ENCODE measurements around the gene CROCC2. TPM values are rescaled to one million over a fixed set of nuclear protein-coding genes. Genes with fewer than 3 reads are reported as not detected.

Gene CROCC2
- total and polyA plus RNA-seq, 12 donors = 0.07 to 0.65 (median 0.28) TPM; not detected in 6

- Histone ChIP-seq H3K27ac (no peak overlapping the region), H3K4me1 (replicated peaks in 1 of 2) (no peaks in the 10 kb centered on the region), H3K36me3 (replicated peaks in 1 of 2) (no peaks in the 10 kb centered on the region), H3K9me3 (replicated peaks in 1 of 3) (no peaks in the 10 kb centered on the region), H3K4me3 (no peak overlapping the region), H3K27me3 (no peaks in the 10 kb centered on the region)
- 92 to 94% (median 94%) methylated on average over 19 to 22 of the region's 22 CpGs for WGBS, 4 donors
- DNase-seq = peak in 1 of 7 donors; percentile 41
- intact Hi-C loops (cut with DNase I) = no loop called here
- TF ChIP-seq POLR2A (IDR thresholded peaks at IDR 0.05) (no peak), CTCF (IDR thresholded peaks at IDR 0.05) (no peak)
These were observed 128.5 kb downstream of the CROCC2 start for GRCh38 chr2:241034490-241035141.

GRCh38 chr2:241035142-241035817 lies 129.1 kb downstream of the CROCC2 start:
- Histone ChIP-seq H3K4me3 (no peak overlapping the region), H3K4me1 (replicated peaks in 1 of 2) (no peaks in the 10 kb centered on the region), H3K9me3 (replicated peaks in 1 of 3) (no peaks in the 10 kb centered on the region), H3K27me3 (no peaks in the 10 kb centered on the region), H3K27ac (no peak overlapping the region), H3K36me3 (replicated peaks in 1 of 2) (peaks cover 0 to 4% of the 10 kb centered on the region in 2 donors)
- TF ChIP-seq POLR2A (IDR thresholded peaks at IDR 0.05) (no peak), CTCF (IDR thresholded peaks at IDR 0.05) (no peak)
- WGBS, 4 donors = 57 to 100% (median 76%) methylated on average over 1 to 31 of the region's 31 CpGs
- intact Hi-C loops (cut with DNase I) = no loop called here
- peak in 1 of 7 donors; percentile 46 for DNase-seq

- WGBS, 4 donors = 51 to 80% (median 62%) methylated on average over 19 to 33 of the region's 39 CpGs
- no peaks in the 10 kb centered on the region for H3K4me1 ChIP-seq (replicated peaks in 1 of 2)
- intact Hi-C loops (cut with DNase I) = no loop called here
- H3K4me3 ChIP-seq = no peak overlapping the region
- no peaks in the 10 kb centered on the region for H3K9me3 ChIP-seq (replicated peaks in 1 of 3)
- peaks cover 0 to 5% of the 10 kb centered on the region in 2 donors for H3K36me3 ChIP-seq (replicated peaks in 1 of 2)
- TF ChIP-seq CTCF (IDR thresholded peaks at IDR 0.05) (no peak), POLR2A (IDR thresholded peaks at IDR 0.05) (no peak)
- no peak overlapping the region for H3K27ac ChIP-seq
- DNase-seq = no peak
- no peaks in the 10 kb centered on the region for H3K27me3 ChIP-seq
These were observed 129.8 kb downstream of the CROCC2 start for GRCh38 chr2:241035818-241036396.

GRCh38 chr2:241036397-241036963 lies 130.3 kb downstream of the CROCC2 start:
- Histone ChIP-seq H3K4me1 (replicated peaks in 1 of 2) (no peaks in the 10 kb centered on the region), H3K9me3 (replicated peaks in 1 of 3) (no peaks in the 10 kb centered on the region), H3K27me3 (no peaks in the 10 kb centered on the region), H3K36me3 (replicated peaks in 1 of 2) (peaks cover 0 to 5% of the 10 kb centered on the region in 2 donors), H3K4me3 (no peak overlapping the region), H3K27ac (no peak overlapping the region)
- peak in 1 of 7 donors; percentile 41 for DNase-seq
- no peak for TF ChIP-seq POLR2A (IDR thresholded peaks at IDR 0.05)
- TF ChIP-seq CTCF (IDR thresholded peaks at IDR 0.05) = no peak
- WGBS, 4 donors = 66 to 90% (median 72%) methylated on average over 11 to 36 of the region's 36 CpGs
- intact Hi-C loops (cut with DNase I) = no loop called here
